Measurements from ENCODE around the gene TRAPPC4. TPM values are rescaled to one million over a fixed set of nuclear protein-coding genes. Genes with fewer than 3 reads are reported as not detected.

Gene TRAPPC4
- total and polyA plus RNA-seq, 2 of the 8 experiments (the other 6 are each of a cell fraction or from before 2014, with no cell fraction given) = 94.3 to 223 TPM

DNA sequence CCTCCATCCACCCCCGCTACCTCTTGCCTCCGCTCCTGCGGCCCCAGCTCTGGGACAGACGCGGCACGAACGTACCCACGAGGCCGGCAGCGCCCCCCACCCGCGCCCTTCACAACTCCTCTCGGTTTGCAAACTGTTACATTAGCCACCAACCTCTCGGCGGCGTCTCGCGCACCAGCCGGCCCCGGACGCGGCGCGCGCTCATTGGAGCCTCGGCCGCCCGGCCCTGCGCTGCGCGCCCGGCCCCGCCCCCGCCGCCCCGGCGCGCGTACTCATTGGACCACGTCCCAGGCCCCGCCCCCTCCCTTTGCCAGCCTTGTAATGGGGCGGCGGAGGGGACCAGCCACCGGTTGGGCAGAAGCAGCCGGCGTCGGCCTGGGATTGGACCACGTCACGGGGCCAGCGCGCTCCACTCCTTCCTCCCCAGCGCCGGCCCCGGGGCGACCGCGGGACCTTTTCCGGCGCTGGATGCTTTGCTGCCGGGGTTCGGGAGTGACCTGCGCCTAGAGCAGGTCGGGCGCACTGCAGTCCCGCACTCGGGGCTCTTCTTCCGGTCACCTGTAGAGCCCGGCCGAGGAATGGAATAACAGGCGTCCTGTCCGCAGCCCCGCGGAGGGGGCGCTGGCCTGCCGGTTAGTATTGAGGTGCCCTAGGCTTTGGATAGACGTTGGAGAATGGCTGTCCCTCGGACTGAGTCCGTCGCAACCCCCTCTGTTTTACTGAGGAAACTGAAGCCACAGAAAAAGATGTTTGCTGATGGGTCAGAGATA lies 38.6 kb downstream of the TRAPPC4 start, which contains the start of gene HYOU1 (continued):
- TF ChIP-seq, protein P1, sequence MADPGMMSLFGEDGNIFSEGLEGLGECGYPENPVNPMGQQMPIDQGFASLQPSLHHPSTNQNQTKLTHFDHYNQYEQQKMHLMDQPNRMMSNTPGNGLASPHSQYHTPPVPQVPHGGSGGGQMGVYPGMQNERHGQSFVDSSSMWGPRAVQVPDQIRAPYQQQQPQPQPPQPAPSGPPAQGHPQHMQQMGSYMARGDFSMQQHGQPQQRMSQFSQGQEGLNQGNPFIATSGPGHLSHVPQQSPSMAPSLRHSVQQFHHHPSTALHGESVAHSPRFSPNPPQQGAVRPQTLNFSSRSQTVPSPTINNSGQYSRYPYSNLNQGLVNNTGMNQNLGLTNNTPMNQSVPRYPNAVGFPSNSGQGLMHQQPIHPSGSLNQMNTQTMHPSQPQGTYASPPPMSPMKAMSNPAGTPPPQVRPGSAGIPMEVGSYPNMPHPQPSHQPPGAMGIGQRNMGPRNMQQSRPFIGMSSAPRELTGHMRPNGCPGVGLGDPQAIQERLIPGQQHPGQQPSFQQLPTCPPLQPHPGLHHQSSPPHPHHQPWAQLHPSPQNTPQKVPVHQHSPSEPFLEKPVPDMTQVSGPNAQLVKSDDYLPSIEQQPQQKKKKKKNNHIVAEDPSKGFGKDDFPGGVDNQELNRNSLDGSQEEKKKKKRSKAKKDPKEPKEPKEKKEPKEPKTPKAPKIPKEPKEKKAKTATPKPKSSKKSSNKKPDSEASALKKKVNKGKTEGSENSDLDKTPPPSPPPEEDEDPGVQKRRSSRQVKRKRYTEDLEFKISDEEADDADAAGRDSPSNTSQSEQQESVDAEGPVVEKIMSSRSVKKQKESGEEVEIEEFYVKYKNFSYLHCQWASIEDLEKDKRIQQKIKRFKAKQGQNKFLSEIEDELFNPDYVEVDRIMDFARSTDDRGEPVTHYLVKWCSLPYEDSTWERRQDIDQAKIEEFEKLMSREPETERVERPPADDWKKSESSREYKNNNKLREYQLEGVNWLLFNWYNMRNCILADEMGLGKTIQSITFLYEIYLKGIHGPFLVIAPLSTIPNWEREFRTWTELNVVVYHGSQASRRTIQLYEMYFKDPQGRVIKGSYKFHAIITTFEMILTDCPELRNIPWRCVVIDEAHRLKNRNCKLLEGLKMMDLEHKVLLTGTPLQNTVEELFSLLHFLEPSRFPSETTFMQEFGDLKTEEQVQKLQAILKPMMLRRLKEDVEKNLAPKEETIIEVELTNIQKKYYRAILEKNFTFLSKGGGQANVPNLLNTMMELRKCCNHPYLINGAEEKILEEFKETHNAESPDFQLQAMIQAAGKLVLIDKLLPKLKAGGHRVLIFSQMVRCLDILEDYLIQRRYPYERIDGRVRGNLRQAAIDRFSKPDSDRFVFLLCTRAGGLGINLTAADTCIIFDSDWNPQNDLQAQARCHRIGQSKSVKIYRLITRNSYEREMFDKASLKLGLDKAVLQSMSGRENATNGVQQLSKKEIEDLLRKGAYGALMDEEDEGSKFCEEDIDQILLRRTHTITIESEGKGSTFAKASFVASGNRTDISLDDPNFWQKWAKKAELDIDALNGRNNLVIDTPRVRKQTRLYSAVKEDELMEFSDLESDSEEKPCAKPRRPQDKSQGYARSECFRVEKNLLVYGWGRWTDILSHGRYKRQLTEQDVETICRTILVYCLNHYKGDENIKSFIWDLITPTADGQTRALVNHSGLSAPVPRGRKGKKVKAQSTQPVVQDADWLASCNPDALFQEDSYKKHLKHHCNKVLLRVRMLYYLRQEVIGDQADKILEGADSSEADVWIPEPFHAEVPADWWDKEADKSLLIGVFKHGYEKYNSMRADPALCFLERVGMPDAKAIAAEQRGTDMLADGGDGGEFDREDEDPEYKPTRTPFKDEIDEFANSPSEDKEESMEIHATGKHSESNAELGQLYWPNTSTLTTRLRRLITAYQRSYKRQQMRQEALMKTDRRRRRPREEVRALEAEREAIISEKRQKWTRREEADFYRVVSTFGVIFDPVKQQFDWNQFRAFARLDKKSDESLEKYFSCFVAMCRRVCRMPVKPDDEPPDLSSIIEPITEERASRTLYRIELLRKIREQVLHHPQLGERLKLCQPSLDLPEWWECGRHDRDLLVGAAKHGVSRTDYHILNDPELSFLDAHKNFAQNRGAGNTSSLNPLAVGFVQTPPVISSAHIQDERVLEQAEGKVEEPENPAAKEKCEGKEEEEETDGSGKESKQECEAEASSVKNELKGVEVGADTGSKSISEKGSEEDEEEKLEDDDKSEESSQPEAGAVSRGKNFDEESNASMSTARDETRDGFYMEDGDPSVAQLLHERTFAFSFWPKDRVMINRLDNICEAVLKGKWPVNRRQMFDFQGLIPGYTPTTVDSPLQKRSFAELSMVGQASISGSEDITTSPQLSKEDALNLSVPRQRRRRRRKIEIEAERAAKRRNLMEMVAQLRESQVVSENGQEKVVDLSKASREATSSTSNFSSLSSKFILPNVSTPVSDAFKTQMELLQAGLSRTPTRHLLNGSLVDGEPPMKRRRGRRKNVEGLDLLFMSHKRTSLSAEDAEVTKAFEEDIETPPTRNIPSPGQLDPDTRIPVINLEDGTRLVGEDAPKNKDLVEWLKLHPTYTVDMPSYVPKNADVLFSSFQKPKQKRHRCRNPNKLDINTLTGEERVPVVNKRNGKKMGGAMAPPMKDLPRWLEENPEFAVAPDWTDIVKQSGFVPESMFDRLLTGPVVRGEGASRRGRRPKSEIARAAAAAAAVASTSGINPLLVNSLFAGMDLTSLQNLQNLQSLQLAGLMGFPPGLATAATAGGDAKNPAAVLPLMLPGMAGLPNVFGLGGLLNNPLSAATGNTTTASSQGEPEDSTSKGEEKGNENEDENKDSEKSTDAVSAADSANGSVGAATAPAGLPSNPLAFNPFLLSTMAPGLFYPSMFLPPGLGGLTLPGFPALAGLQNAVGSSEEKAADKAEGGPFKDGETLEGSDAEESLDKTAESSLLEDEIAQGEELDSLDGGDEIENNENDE (IDR thresholded peaks at IDR 0.05; ENCODE audit: insufficient replicate concordance, low read length) = no peak
- TF ChIP-seq BCL11A (IDR thresholded peaks at IDR 0.05; ENCODE audit: low read depth in 2 of 2, low read length in 2 of 2) (no peak), RFX5 (IDR thresholded peaks at IDR 0.05; ENCODE audit: borderline replicate concordance, low read depth, low read length) (no peak), GABPA (IDR thresholded peaks at IDR 0.05; ENCODE audit: borderline replicate concordance, insufficient read depth, low read length) (peak; percentile 21; the same call in 1 of the 2 replicates), JUND (IDR thresholded peaks at IDR 0.05; ENCODE audit: low read length) (no peak), BRCA1 (IDR thresholded peaks at IDR 0.05; ENCODE audit: low read depth, low read length) (no peak), MAFK (IDR thresholded peaks at IDR 0.05; ENCODE audit: low read depth, low read length) (no peak), EP300 (IDR thresholded peaks at IDR 0.05; ENCODE audit: borderline replicate concordance in 1 of 2, low read depth in 2 of 2, low read length in 2 of 2) (no peak), SP4 (IDR thresholded peaks at IDR 0.05; ENCODE audit: low read length) (no peak), SIRT6 (IDR thresholded peaks at IDR 0.05; ENCODE audit: low read length) (no peak), ZNF274 (IDR thresholded peaks at IDR 0.05; ENCODE audit: borderline replicate concordance, extremely low read depth, low read length) (no peak)
